Measurements from ENCODE around the gene KRTAP5-4.
A peak's percentile ranks its signal among the peaks of the same experiment; 100 is the strongest.

The KRTAP5-4 gene

GRCh38 chr11:1629326-1630185, 7.6 kb upstream of the KRTAP5-4 start, which contains the start of gene KRTAP5-5:
TSS of gene KRTAP5-5 (plus strand) at chr11:1629775. CDS start at chr11:1629841, 66 bp downstream.
- Histone ChIP-seq H3K27me3 (replicated peaks; ENCODE audit: insufficient read depth, low read length) (peaks cover 95% of the 10 kb centered on the region), H3K4me3 (ENCODE audit: low read length) (no peak within 1 kb of the TSS), H3K4me1 (ENCODE audit: low read length) (peaks cover 6% of the 10 kb centered on the region; the same call in 1 of the 2 replicates), H3K36me3 (replicated peaks; ENCODE audit: insufficient read depth, low read length) (no peaks in the 10 kb centered on the region), H3K9ac (ENCODE audit: low read length) (no peak within 1 kb of the TSS), H3K27ac (ENCODE audit: low read length) (no peak within 1 kb of the TSS), H3K9me3 (replicated peaks; ENCODE audit: insufficient read depth, low read length) (no peaks in the 10 kb centered on the region), H3K79me2 (ENCODE audit: low read length) (no peaks in the 10 kb centered on the region), H3K9me2 (replicated peaks; ENCODE audit: insufficient read depth, low read length) (no peaks in the 10 kb centered on the region), H2AFZ (ENCODE audit: low read length) (no peak within 1 kb of the TSS), H4K20me1 (ENCODE audit: insufficient read depth, low read length) (no peaks in the 10 kb centered on the region), H3K4me2 (ENCODE audit: low read depth, low read length) (no peak within 1 kb of the TSS), H3F3A (ENCODE audit: insufficient read depth, low read length) (no peaks in the 10 kb centered on the region)
- DNase-seq = no peak
- TF ChIP-seq EZH2 (optimal IDR thresholded peaks at IDR 0.05; ENCODE audit: low read depth, low read length) (no peak), CTCF (IDR thresholded peaks at IDR 0.05; ENCODE audit: low read length) (no peak), EZH2phosphoT487 (IDR thresholded peaks at IDR 0.05; ENCODE audit: low read length) (no peak)

GRCh38 chr11:1628506-1629325, 6.8 kb upstream of the KRTAP5-4 start:
- peak; percentile 32 for DNase-seq
- Histone ChIP-seq H2AFZ (ENCODE audit: low read length) (no peak overlapping the region), H3K27ac (ENCODE audit: low read length) (no peak overlapping the region), H3K79me2 (ENCODE audit: low read length) (no peaks in the 10 kb centered on the region), H3K4me3 (ENCODE audit: low read length) (no peak overlapping the region), H3K27me3 (replicated peaks; ENCODE audit: insufficient read depth, low read length) (peaks cover 95% of the 10 kb centered on the region), H3K36me3 (replicated peaks; ENCODE audit: insufficient read depth, low read length) (no peaks in the 10 kb centered on the region), H3F3A (ENCODE audit: insufficient read depth, low read length) (no peaks in the 10 kb centered on the region), H3K4me2 (ENCODE audit: low read depth, low read length) (no peak overlapping the region), H3K9me3 (replicated peaks; ENCODE audit: insufficient read depth, low read length) (no peaks in the 10 kb centered on the region), H3K9me2 (replicated peaks; ENCODE audit: insufficient read depth, low read length) (no peaks in the 10 kb centered on the region), H4K20me1 (ENCODE audit: insufficient read depth, low read length) (no peaks in the 10 kb centered on the region), H3K4me1 (ENCODE audit: low read length) (peaks cover 6% of the 10 kb centered on the region; the same call in 1 of the 2 replicates), H3K9ac (ENCODE audit: low read length) (no peak overlapping the region)
- TF ChIP-seq EZH2 (optimal IDR thresholded peaks at IDR 0.05; ENCODE audit: low read depth, low read length) (no peak), CTCF (IDR thresholded peaks at IDR 0.05; ENCODE audit: low read length) (peak; percentile 94)

GRCh38 chr11:1625541-1625940, 3.6 kb upstream of the KRTAP5-4 start:
- Histone ChIP-seq H3K27me3 (replicated peaks; ENCODE audit: insufficient read depth, low read length) (peaks cover 93% of the 10 kb centered on the region), H3K4me1 (ENCODE audit: low read length) (no peaks in the 10 kb centered on the region), H3K9me2 (replicated peaks; ENCODE audit: insufficient read depth, low read length) (no peaks in the 10 kb centered on the region), H3K79me2 (ENCODE audit: low read length) (no peaks in the 10 kb centered on the region), H2AFZ (ENCODE audit: low read length) (no peak overlapping the region), H3K9me3 (replicated peaks; ENCODE audit: insufficient read depth, low read length) (no peaks in the 10 kb centered on the region), H4K20me1 (ENCODE audit: insufficient read depth, low read length) (no peaks in the 10 kb centered on the region), H3K27ac (ENCODE audit: low read length) (no peak overlapping the region), H3K36me3 (replicated peaks; ENCODE audit: insufficient read depth, low read length) (no peaks in the 10 kb centered on the region), H3F3A (ENCODE audit: insufficient read depth, low read length) (no peaks in the 10 kb centered on the region), H3K9ac (ENCODE audit: low read length) (no peak overlapping the region), H3K4me3 (ENCODE audit: low read length) (no peak overlapping the region), H3K4me2 (ENCODE audit: low read depth, low read length) (no peak overlapping the region)
- no peak for TF ChIP-seq CTCF (IDR thresholded peaks at IDR 0.05; ENCODE audit: low read length)
- no peak for TF ChIP-seq EZH2 (optimal IDR thresholded peaks at IDR 0.05; ENCODE audit: low read depth, low read length)
- TF ChIP-seq EZH2phosphoT487 (IDR thresholded peaks at IDR 0.05; ENCODE audit: low read length) = no peak
- DNase-seq = no peak
